ENCODE measurements around the gene PCDHGA12.
"Not testable (repeated sequence)": the region's sequence is repeated elsewhere in the genome, so short reads cannot be mapped to it uniquely, and the experiment has no call there.

Gene PCDHGA12

DNA sequence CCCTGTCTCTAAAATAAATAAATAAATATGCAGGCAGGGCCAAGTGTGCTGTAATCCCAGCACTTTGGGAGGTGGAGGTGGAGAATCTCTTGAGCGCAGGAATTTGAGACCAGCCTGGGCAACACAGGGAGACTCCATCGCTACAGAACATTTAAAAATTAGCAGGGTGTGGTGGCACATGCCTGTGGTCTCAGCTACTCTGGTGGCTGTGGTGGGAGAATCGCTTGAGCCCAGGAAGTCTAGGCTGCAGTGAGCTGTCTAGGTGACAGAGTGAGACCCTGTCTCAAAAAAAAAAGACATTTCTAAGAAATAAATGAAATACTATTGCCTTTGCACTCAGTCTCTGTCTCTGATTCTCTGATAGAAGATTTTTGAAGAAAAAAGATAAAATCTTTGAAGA lies 18.7 kb upstream of the PCDHGA12 start:
- Histone ChIP-seq H3K9me3 (ENCODE audit: control insufficient read depth, insufficient read depth, low read length) (0 out of 2 replicates have a peak, but pooled peaks cover 2% of the 10 kb centered on the region), H3K27ac (ENCODE audit: low read depth, low read length) (no peak overlapping the region), H3K4me1 (ENCODE audit: control insufficient read depth, insufficient read depth, low read length) (peaks cover 3% of the 10 kb centered on the region; the same call in 1 of the 2 replicates), H3K36me3 (ENCODE audit: control insufficient read depth, insufficient read depth, low read length) (no peaks in the 10 kb centered on the region), H3K9ac (ENCODE audit: low read depth, low read length) (no peak overlapping the region), H3K4me3 (ENCODE audit: low read depth, low read length) (no peak overlapping the region), H3K27me3 (ENCODE audit: control insufficient read depth, insufficient read depth, low read length) (peaks cover 13% of the 10 kb centered on the region)

DNA sequence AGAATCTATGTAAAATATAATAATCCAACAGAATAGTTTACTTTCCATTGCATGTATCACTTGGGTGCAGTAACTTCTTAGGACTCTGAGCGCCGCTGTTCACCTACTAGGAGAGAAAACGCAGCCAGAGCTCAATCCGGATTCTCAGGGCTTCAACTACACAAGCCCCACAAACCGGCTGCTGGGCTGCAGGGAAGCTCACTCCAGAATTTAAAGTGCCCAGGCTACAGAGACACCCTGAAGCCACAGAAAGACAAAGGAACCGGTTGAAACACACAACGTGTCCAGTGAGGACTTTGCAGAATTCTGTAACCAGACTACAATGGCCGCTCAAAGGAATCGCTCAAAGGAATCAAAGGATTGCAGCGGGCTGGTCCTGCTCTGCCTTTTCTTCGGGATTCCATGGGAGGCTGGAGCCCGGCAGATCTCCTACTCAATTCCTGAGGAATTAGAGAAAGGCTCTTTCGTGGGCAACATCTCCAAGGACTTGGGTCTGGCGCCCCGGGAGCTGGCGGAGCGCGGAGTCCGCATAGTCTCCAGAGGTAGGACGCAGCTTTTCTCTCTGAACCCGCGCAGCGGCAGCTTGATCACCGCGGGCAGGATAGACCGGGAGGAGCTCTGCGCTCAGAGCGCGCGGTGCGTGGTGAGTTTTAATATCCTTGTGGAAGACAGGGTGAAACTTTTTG lies 17.3 kb upstream of the PCDHGA12 start, which contains the start of gene PCDHGA10:
TSS of gene PCDHGA10 (plus strand) at position 134 of the 686 bp plus-strand sequence. CDS start at position 323, 189 bp downstream.
- Histone ChIP-seq H3K9ac (ENCODE audit: low read depth, low read length) (peak within 1 kb of the TSS; percentile 45; the same call in 1 of the 2 replicates), H3K4me1 (ENCODE audit: control insufficient read depth, insufficient read depth, low read length) (peaks cover 3% of the 10 kb centered on the region; the same call in 1 of the 2 replicates), H3K9me3 (ENCODE audit: control insufficient read depth, insufficient read depth, low read length) (0 out of 2 replicates have a peak, but pooled peaks cover 2% of the 10 kb centered on the region), H3K27me3 (ENCODE audit: control insufficient read depth, insufficient read depth, low read length) (peaks cover 13% of the 10 kb centered on the region), H3K4me3 (ENCODE audit: low read depth, low read length) (peak within 1 kb of the TSS; percentile 61), H3K36me3 (ENCODE audit: control insufficient read depth, insufficient read depth, low read length) (no peaks in the 10 kb centered on the region), H3K27ac (ENCODE audit: low read depth, low read length) (no peak within 1 kb of the TSS)

GRCh38 chr5:141413540-141414069 lies 16.7 kb upstream of the PCDHGA12 start:
- Histone ChIP-seq H3K4me3 (ENCODE audit: low read depth, low read length) (peak overlapping the region; percentile 61), H3K27ac (ENCODE audit: low read depth, low read length) (no peak overlapping the region), H3K9me3 (ENCODE audit: control insufficient read depth, insufficient read depth, low read length) (peaks cover 7% of the 10 kb centered on the region; the same call in 1 of the 2 replicates), H3K27me3 (ENCODE audit: control insufficient read depth, insufficient read depth, low read length) (peaks cover 16% of the 10 kb centered on the region), H3K36me3 (ENCODE audit: control insufficient read depth, insufficient read depth, low read length) (no peaks in the 10 kb centered on the region), H3K4me1 (ENCODE audit: control insufficient read depth, insufficient read depth, low read length) (peaks cover under 1% of the 10 kb centered on the region; the same call in 1 of the 2 replicates), H3K9ac (ENCODE audit: low read depth, low read length) (no peak overlapping the region)

DNA sequence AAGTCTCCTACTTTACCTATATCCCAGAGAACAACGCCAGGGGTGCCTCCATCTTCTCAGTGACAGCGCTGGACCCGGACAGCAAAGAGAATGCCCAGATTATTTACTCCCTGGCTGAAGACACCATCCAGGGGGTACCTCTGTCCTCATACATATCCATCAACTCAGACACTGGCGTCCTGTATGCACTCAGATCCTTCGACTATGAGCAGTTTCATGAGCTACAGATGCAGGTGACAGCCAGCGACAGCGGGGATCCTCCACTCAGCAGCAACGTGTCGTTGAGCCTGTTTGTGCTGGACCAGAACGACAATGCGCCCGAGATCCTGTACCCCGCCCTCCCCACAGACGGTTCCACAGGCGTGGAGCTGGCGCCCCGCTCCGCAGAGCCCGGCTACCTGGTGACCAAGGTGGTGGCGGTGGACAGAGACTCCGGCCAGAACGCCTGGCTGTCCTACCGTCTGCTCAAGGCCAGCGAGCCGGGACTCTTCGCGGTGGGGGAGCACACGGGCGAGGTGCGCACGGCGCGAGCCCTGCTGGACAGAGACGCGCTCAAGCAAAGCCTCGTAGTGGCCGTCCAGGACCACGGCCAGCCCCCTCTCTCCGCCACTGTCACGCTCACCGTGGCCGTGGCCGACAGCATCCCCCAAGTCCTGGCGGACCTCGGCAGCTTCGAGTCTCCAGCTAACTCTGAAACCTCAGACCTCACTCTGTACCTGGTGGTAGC lies 15.6 kb upstream of the PCDHGA12 start:
- peaks cover 13% of the 10 kb centered on the region for H3K27me3 ChIP-seq (ENCODE audit: control insufficient read depth, insufficient read depth, low read length)
- not testable (repeated sequence) for H3K9ac ChIP-seq (ENCODE audit: low read depth, low read length); H3K27ac ChIP-seq (ENCODE audit: low read depth, low read length); H3K4me3 ChIP-seq (ENCODE audit: low read depth, low read length); H3K4me1 ChIP-seq (ENCODE audit: control insufficient read depth, insufficient read depth, low read length); H3K36me3 ChIP-seq (ENCODE audit: control insufficient read depth, insufficient read depth, low read length)
- peaks cover 13% of the 10 kb centered on the region for H3K9me3 ChIP-seq (ENCODE audit: control insufficient read depth, insufficient read depth, low read length)

DNA sequence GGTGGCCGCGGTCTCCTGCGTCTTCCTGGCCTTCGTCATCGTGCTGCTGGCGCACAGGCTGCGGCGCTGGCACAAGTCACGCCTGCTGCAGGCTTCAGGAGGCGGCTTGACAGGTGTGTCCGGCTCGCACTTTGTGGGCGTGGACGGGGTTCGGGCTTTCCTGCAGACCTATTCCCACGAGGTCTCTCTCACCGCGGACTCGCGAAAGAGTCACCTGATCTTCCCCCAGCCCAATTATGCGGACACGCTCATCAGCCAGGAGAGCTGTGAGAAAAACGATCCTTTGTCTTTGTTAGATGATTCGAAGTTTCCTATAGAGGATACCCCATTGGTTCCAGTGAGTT lies 15.1 kb upstream of the PCDHGA12 start:
- Histone ChIP-seq H3K9me3 (ENCODE audit: control insufficient read depth, insufficient read depth, low read length) (peaks cover 14% of the 10 kb centered on the region), H3K27me3 (ENCODE audit: control insufficient read depth, insufficient read depth, low read length) (peaks cover 13% of the 10 kb centered on the region)
- H3K4me3 ChIP-seq (ENCODE audit: low read depth, low read length); H3K4me1 ChIP-seq (ENCODE audit: control insufficient read depth, insufficient read depth, low read length); H3K36me3 ChIP-seq (ENCODE audit: control insufficient read depth, insufficient read depth, low read length); H3K9ac ChIP-seq (ENCODE audit: low read depth, low read length); H3K27ac ChIP-seq (ENCODE audit: low read depth, low read length): not testable (repeated sequence)

GRCh38 chr5:141417494-141418172 lies 12.7 kb upstream of the PCDHGA12 start, which contains the start of gene PCDHGB7:
PCDHGB7 (plus strand) TSS chr5:141417677; CDS start chr5:141417860, 183 bp downstream.
- peak within 1 kb of the TSS; percentile 75 for H3K4me3 ChIP-seq (ENCODE audit: low read depth, low read length)
- peak within 1 kb of the TSS; percentile 64; the same call in 1 of the 2 replicates for H3K9ac ChIP-seq (ENCODE audit: low read depth, low read length)

GRCh38 chr5:141419074-141419880 lies 11.0 kb upstream of the PCDHGA12 start:
- H3K27me3 ChIP-seq (ENCODE audit: control insufficient read depth, insufficient read depth, low read length) = peaks cover 20% of the 10 kb centered on the region
- no peak overlapping the region for H3K27ac ChIP-seq (ENCODE audit: low read depth, low read length)
- no peak overlapping the region; the same call in 1 of the 2 replicates for H3K4me3 ChIP-seq (ENCODE audit: low read depth, low read length)
- no peak overlapping the region for H3K9ac ChIP-seq (ENCODE audit: low read depth, low read length)
- H3K9me3 ChIP-seq (ENCODE audit: control insufficient read depth, insufficient read depth, low read length) = peaks cover 40% of the 10 kb centered on the region
- H3K36me3 ChIP-seq (ENCODE audit: control insufficient read depth, insufficient read depth, low read length) = no peaks in the 10 kb centered on the region
- H3K4me1 ChIP-seq (ENCODE audit: control insufficient read depth, insufficient read depth, low read length) = no peaks in the 10 kb centered on the region

More at GRCh38 chr5:141417494-141418172, 12.7 kb upstream of the PCDHGA12 start, which contains the start of gene PCDHGB7:
- Histone ChIP-seq H3K9me3 (ENCODE audit: control insufficient read depth, insufficient read depth, low read length) (peaks cover 33% of the 10 kb centered on the region), H3K27ac (ENCODE audit: low read depth, low read length) (peak within 1 kb of the TSS; percentile 69), H3K27me3 (ENCODE audit: control insufficient read depth, insufficient read depth, low read length) (peaks cover 20% of the 10 kb centered on the region)
- H3K4me1 ChIP-seq (ENCODE audit: control insufficient read depth, insufficient read depth, low read length); H3K36me3 ChIP-seq (ENCODE audit: control insufficient read depth, insufficient read depth, low read length): not testable (repeated sequence)

DNA sequence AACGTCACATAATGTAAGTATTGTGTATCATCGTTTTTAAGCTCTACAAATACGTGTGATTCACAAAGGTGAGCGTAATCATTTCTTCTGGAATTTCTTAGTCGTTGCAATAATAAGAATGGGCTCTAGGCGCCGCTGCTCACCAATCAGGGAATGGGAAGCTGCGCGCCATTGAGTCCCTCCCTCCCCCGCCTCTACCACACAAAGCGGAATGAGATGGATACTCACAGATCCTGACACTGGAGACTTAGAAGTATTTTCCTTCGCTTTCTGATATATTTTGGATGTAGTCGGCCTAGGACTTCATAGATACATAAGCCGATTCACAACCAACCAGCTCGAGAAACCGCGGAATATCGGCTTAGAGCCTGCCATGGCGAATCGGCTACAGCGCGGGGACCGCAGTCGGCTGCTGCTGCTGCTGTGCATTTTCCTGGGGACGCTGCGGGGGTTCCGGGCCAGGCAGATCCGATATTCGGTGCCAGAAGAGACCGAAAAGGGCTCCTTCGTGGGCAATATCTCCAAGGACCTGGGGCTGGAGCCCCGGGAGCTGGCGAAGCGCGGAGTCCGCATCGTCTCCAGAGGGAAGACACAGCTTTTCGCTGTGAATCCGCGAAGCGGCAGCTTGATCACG lies 9.3 kb upstream of the PCDHGA12 start, which contains the start of gene PCDHGA11:
TSS of gene PCDHGA11 (plus strand) at position 197 of the 634 bp plus-strand sequence. CDS start at position 374, 177 bp downstream.
- no peak within 1 kb of the TSS for H3K9ac ChIP-seq (ENCODE audit: low read depth, low read length)
- H3K9me3 ChIP-seq (ENCODE audit: control insufficient read depth, insufficient read depth, low read length) = peaks cover 46% of the 10 kb centered on the region
- H3K4me1 ChIP-seq (ENCODE audit: control insufficient read depth, insufficient read depth, low read length) = no peaks in the 10 kb centered on the region
- peaks cover 20% of the 10 kb centered on the region for H3K27me3 ChIP-seq (ENCODE audit: control insufficient read depth, insufficient read depth, low read length)
- H3K4me3 ChIP-seq (ENCODE audit: low read depth, low read length) = peak within 1 kb of the TSS; percentile 58
- H3K27ac ChIP-seq (ENCODE audit: low read depth, low read length) = no peak within 1 kb of the TSS
- no peaks in the 10 kb centered on the region for H3K36me3 ChIP-seq (ENCODE audit: control insufficient read depth, insufficient read depth, low read length)

- no peaks in the 10 kb centered on the region for H3K4me1 ChIP-seq (ENCODE audit: control insufficient read depth, insufficient read depth, low read length)
- 0 out of 2 replicates have a peak, but pooled peaks cover 3% of the 10 kb centered on the region for H3K36me3 ChIP-seq (ENCODE audit: control insufficient read depth, insufficient read depth, low read length)
- H3K27ac ChIP-seq (ENCODE audit: low read depth, low read length) = no peak overlapping the region
- peaks cover 49% of the 10 kb centered on the region for H3K9me3 ChIP-seq (ENCODE audit: control insufficient read depth, insufficient read depth, low read length)
- H3K4me3 ChIP-seq (ENCODE audit: low read depth, low read length) = peak overlapping the region; percentile 58
- peaks cover 20% of the 10 kb centered on the region for H3K27me3 ChIP-seq (ENCODE audit: control insufficient read depth, insufficient read depth, low read length)
- H3K9ac ChIP-seq (ENCODE audit: low read depth, low read length) = no peak overlapping the region
Measured at GRCh38 chr5:141421489-141421855, 8.8 kb upstream of the PCDHGA12 start.
